Breast epithelium (tissue), 3 donors: ENCODE measurements around the gene HSF4.

ENCODE experiments used
- POLR2AphosphoS5 ChIP-seq, 3 donors: sonication (generic); formaldehyde crosslinking; IDR thresholded peaks; one replicate each; pipeline ENCODE4 v1.6.1; 2017; ENCODE audit warnings: antibody characterized with exemption in 3 of 3
- TF ChIP-seq, protein P1 (sequence below), 3 donors: fragments of 450-650 bp; IDR thresholded peaks; one replicate each; pipeline ENCODE4 v1.5.1; 2016 to 2017; ENCODE audit warnings: antibody characterized with exemption in 3 of 3, mild to moderate bottlenecking in 3 of 3, moderate library complexity in 3 of 3

DNA sequence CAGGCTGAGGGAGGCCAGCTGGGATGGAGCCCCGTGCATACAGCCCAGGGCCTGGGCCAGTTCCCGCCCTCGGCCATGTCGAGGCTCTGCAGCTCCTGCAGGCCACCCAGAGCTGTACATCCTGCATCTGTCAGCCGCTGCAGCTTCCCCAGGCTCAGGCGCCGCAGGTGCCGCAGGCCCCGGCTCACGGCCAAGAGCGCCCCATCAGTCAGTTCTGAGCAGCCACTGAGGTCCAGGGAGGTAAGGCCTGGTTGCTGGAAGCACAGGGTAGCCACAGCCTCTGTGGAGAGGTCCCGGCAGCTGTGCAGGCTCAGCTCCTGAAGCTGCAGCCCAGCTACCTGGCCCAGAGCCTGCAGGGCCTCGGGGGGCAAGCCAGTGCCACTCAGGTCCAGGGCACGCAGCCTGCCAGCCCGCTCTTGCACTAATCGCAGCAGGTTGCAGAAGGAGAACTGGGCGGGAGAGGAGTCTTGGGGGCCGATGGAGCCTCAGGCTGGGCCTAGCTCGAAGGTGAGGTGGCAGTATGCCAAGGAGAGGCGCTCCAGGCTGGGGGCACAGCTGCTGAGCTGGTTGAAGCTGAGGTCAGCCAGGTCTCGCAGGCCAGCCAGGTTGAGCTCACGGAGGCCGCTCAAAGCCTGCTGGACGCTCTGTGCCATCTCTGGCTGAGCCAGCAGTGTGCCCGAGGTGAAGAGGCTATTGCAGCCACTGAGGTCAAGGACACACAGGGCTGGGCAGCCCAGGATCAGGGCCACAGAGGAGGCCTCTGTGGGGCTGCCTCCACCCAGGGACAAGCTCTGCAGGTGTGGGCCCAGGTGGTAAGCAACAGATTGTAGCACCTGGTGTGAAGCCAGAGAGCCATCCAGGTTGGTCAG, 45.8 kb downstream of the HSF4 start:
- TF ChIP-seq POLR2AphosphoS5 (IDR thresholded peaks at IDR 0.05), result no peak
- TF ChIP-seq, protein P1, sequence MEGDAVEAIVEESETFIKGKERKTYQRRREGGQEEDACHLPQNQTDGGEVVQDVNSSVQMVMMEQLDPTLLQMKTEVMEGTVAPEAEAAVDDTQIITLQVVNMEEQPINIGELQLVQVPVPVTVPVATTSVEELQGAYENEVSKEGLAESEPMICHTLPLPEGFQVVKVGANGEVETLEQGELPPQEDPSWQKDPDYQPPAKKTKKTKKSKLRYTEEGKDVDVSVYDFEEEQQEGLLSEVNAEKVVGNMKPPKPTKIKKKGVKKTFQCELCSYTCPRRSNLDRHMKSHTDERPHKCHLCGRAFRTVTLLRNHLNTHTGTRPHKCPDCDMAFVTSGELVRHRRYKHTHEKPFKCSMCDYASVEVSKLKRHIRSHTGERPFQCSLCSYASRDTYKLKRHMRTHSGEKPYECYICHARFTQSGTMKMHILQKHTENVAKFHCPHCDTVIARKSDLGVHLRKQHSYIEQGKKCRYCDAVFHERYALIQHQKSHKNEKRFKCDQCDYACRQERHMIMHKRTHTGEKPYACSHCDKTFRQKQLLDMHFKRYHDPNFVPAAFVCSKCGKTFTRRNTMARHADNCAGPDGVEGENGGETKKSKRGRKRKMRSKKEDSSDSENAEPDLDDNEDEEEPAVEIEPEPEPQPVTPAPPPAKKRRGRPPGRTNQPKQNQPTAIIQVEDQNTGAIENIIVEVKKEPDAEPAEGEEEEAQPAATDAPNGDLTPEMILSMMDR (IDR thresholded peaks at IDR 0.05), result no peak
